ENCODE data around the gene EFTUD2.

EFTUD2 gene

GRCh38 chr17:44887971-44888954 is 11.0 kb downstream of the EFTUD2 start:
- DNase-seq (ENCODE audit: low read depth): no peak

GRCh38 chr17:44887016-44887415 is 12.2 kb downstream of the EFTUD2 start:
- DNase-seq (ENCODE audit: low read depth): no peak

DNA sequence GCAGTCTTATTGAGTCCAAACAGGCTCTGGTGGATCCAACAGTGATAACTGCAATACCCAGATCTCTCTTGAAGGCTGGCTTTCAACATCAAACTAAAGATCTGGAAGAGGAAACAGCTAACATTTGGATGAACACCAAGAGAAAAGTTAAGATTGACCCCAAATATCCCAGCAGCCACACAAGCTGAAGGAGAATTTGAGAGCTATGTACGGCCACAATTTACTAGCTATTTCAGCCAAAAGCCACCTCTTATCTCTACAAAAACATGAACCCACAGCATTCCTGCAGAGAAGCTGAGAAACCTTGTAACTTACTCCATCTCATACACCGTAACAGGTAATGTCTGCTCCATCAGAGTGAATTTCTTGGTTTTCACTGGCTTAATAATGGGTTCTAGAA is 14.3 kb downstream of the EFTUD2 start:
- DNase-seq (ENCODE audit: low read depth): no peak

DNA sequence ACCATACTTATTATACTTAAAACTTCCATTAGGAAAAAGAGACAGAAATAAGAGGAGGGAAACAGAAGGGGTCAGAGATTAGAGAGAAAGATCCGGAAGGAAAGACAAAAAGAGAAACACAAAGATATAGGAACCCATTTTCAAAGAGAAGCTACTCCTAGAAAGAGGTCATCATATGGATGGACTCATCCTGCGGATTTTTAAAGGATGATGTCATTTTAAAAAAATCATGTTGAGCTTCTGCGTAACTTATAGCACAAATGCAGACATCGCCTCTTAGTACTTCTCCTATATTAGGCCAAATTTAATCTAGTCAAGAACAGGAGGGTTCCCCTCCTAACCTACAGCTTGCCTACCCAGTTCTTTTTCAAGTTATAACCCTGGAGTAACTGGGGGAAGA is 18.1 kb downstream of the EFTUD2 start:
- no peak for DNase-seq (ENCODE audit: low read depth)

GRCh38 chr17:44880062-44880461 is 19.2 kb downstream of the EFTUD2 start:
- DNase-seq (ENCODE audit: low read depth): no peak

DNA sequence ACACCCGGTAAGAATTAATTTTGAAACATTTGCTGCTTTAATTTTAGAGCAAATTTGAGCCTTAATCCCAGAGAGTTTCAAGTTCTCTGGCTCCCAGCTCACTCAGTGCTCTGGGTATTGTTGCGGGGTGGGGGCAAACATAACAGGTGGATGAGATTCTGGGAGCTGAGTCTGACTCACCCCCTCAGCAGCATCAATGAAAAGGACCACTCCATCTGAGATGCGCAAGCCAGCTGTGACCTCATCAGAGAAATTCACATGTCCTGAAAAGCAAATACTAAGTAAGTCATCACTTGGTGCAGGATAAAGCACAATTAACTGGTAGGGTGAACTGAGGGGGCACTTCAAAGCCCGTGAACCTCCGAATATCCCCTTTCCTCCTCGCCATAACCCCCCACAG is 19.9 kb downstream of the EFTUD2 start:
- DNase-seq (ENCODE audit: low read depth): no peak

DNA sequence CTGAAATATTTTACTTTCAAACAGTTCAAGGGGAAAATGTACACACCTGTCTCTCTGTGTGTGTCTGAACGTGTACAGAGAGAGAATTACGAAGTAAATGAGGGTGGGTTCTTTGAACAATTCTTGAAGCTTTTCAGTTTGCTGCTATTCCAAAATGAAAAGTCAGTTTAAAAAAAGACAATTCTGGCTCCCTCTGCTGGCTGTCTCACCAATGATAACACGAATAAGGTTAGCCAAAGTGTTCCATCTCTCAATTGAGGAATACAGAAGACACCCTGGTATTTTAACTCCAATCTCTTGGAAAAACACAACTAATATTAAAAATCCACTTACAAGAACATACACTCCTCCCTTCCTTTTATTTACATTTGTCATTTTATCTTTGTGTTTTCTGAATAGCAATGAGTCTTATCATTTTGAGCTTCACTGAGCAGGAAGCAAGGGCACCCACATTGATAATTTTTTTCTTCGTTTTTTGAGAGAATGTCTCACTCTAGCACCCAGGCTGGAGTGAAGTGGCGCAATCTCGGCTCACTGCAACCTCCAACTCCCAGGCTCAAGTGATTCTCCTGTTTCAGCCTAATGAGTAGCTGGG is 20.5 kb downstream of the EFTUD2 start:
- DNase-seq (ENCODE audit: low read depth): no peak

- no peak for DNase-seq (ENCODE audit: low read depth)
Measured at GRCh38 chr17:44877121-44877520, 22.1 kb downstream of the EFTUD2 start.

DNA sequence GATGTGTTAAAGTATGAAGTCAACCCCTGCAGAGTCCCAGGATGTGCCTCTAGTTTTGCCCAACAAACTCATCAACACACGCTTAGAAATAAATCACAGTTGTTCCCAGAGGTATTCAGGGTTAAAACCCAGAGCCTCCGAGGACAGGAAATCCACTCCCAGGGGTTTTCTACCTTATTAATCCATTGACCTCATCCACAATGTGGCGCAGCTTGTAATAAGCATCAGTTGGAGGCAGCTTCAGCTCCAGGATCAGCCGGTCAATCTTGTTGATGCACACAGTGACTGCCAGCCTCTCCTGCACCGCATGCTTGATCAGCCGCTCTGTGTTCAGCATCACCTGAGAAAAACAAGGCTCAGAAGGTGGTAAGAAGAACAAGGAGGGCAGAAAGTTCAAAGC is 23.5 kb downstream of the EFTUD2 start:
- no peak for DNase-seq (ENCODE audit: low read depth)

- no peak for DNase-seq (ENCODE audit: low read depth)
Measured at GRCh38 chr17:44872131-44872768, 27.0 kb downstream of the EFTUD2 start.

DNA sequence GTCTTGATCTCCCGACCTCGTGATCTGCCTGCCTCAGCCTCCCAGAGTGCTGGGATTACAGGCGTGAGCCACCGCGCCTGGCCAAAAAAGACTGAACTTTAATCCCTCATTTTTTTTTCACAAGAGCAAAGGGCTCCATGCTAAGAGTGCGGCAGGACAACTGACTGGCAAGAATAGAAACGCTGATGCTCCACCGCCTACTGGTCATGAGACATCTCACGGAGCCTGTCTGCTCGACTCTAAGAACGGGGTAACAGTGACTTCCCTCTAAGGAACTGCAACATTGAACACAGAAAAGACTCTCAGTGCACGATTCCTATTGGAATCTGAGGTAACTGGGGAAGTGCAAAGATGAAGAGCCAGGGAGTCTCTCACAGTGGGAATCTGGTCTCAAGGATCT is 27.7 kb downstream of the EFTUD2 start:
- no peak for DNase-seq (ENCODE audit: low read depth)

DNA sequence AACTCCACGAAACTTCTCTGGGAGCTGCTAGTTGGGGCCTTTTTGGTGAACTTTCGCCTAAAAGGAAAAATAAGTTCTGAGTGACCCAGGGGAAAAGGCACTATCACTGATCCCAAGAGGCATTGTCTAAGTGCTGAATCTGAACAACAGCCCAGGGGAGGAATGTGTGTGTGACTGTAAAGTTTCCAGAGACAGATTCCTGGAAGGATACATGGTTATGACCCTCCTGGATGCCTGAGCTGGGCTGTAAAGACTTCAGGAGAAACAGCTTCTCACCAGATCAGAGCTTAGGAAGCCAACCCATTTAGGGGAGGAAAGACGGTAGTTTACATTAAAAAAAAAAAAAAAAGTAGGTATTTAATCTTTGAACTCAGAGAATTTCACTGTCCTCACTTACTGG is 31.4 kb downstream of the EFTUD2 start:
- no peak for DNase-seq (ENCODE audit: low read depth)

GRCh38 chr17:44865931-44866330 is 33.3 kb downstream of the EFTUD2 start:
- DNase-seq (ENCODE audit: low read depth): peak; percentile 47

DNA sequence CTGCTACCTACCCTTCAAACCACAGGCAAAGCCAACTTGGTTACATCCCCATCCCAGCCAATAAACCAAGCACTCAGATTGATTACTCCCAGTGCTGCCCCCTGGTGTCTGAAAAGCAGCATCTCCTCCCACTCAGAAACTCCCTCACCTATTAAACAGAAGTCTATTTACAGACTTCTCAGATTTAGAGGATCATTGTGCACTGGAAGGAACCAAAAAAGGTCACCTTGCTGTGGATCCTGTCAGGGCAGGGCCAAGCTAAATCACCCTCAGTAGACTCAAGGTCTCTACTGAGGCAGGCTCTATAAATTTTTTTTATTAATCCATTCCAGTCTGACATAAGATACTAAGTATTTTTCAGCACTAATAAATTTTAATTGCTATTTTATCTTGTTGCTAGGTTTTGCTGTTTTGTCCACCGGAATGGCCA is 34.0 kb downstream of the EFTUD2 start:
- DNase-seq (ENCODE audit: low read depth): no peak

- no peak for DNase-seq (ENCODE audit: low read depth)
Measured at GRCh38 chr17:44864831-44865230, 34.4 kb downstream of the EFTUD2 start.

DNA sequence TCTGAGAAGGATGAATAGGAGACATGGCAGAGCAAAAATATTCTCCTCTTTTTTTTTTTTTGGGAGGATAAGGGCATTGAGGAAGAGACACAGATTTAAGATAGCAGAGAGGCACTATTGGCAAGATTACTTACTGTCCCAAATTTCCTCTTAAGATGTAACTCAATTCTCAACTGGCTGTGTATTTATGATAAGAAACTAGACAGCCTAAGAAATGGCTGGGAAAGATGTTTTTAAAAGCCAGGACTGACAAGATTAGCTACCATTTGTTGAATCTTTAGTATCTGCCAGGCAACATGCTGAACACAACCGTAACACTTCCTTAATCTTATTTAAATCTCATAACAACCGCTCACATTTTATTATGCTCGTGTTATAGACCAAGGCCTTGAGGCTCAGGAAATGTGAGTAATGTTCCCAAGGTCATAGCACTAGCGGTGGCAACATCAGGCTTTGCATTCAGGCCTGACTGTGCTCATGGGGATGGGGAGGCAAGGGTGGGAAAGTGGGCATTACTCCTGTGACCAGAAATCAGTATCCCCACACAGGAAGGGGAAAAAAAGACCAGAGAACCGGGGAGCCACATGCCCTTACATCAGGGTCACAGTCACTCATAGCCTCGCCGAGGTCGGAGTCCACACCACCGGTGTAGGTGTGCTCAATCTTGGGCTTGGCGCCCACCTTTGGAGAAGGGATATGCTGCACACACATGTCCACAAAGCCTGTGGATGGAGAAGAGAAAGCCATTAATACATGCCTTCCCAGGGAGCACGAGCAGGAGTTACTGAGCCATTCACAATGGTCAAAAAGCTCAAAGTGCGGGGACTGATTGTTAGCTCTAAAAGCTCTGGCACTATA is 36.0 kb downstream of the EFTUD2 start:
- no peak for DNase-seq (ENCODE audit: low read depth)

DNA sequence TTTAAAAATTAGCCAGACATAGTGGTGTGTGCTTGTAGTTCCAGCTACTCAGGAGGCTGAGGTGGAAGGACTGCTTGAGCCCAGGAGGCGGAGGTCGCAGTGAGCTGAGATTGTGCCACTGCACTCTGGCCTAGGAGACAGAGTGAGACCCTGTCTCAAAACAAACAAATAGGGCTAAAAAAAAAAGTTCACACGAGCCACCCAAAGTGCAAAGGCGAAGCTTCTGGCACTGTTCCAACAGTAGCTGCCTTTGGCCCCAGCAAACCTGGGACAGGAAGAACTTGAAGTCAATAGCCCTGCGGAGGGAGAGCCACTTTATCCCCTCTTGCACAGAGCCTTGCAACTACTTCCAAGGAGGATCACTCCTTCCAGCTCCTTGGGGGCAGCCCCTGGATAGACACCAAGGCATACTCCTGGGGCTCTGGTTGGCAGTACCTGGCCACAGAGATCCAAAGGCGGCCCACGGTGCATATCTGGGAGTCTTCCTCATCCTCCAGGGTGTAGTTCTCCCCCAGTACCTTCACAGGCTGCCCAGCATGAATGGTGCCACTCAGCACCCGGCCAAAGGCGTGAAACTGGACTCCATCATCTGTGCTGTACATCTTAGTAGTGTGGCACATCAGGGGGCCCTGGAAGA is 36.8 kb downstream of the EFTUD2 start:
- no peak for DNase-seq (ENCODE audit: low read depth)

DNA sequence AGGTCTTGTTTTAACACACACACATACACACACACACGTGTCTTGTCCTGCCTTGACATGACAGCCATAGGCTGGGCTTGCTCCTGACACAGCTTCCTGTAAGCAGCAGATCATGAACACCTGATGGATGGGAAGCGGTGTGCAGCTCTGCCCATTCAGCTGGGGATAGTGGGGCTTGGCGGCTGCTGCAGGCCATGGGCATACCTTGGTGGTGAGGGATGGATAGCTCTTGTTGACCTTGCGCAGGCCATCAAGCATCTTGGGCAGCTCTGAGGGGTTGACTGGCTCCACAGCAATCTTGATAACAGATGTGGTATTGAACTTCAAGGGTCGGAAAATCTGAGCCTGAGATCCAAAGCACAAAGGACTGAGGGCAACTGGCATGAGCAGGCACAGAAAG is 39.5 kb downstream of the EFTUD2 start:
- DNase-seq (ENCODE audit: low read depth): no peak

DNA sequence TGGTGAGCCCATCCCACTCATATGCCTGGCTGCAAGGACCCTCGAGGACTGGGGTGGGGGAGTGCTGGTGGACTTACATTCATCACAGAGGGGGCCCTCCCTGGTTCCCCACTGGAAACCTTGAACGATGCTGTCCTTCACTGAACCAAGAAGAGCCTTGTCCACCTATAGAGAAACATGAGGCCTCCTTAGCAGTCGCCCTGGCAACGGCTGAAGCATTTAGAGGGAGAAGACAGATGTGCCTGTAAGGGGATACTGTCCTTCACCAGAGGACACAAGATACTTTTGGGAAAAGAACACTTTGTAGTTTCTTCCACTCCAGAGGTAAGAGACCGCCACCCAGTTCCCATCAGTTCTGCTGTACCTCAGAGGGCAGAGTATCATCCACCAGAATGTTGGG is 45.1 kb downstream of the EFTUD2 start:
- no peak for DNase-seq (ENCODE audit: low read depth)

GRCh38 chr17:44850612-44851011 is 48.6 kb downstream of the EFTUD2 start:
- DNase-seq (ENCODE audit: low read depth): no peak

GRCh38 chr17:44850025-44850424 is 49.2 kb downstream of the EFTUD2 start:
- no peak for DNase-seq (ENCODE audit: low read depth)
